ENCODE results near the gene AP5S1. TPM values are rescaled to one million over a fixed set of nuclear protein-coding genes. Genes with fewer than 3 reads are reported as not detected.

AP5S1 gene
- total and polyA plus RNA-seq, 2 of the 13 experiments (the other 11 are each of a cell fraction or from before 2014, with no cell fraction given) = 7.9 to 23.2 TPM

DNA sequence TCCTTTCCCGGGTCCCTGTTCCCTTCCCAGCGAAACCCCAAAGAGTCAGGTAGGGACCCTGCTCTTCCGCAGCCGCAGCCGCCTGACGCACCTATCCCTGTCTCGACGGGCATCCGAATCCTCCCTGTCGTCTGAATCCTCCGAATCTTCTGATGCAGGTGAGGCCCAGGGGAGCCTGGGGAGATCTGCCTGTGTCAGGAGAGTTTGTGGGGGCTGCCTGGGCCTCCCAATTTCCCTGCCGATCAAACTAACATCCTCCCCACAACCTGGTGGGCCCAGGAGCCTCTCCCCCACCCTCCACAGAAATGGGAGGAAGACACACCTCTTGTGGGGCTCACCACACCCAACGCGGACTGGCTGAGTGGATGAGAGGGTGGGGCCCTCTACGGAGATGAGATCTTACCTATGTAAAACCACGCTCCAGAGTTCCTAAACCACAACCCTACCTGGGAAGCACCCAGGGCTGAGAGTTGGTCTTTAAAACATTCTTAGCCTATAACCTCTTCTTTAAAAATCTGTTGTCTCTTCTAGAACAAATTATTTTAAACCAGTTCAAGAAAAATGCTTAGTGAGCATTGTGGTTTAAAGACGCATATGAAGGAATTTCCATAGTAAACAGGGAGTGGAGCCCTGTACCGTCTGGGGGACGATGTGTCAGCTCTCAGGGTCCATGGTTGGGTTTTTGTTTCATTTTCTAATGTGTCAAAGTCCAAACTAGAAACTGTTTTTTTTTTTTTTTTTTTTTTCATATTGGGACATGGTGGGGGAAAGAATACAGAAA is 22.6 kb upstream of the AP5S1 start (continued):
- TF ChIP-seq TFDP1 (CRISPR knock-in tag; IDR thresholded peaks at IDR 0.05; ENCODE audit: borderline replicate concordance) (no peak), TARDBP (CRISPR knock-in tag; IDR thresholded peaks at IDR 0.05) (0 out of 2 replicates have a peak, but pooled peaks have one; percentile 14), HIC2 (CRISPR knock-in tag; IDR thresholded peaks at IDR 0.05; ENCODE audit: low read depth) (no peak), ZNF567 (CRISPR knock-in tag; IDR thresholded peaks at IDR 0.05; ENCODE audit: borderline replicate concordance) (no peak), ZMYM2 (CRISPR knock-in tag; IDR thresholded peaks at IDR 0.05) (0 out of 2 replicates have a peak, but pooled peaks have one; percentile 28), ZNF468 (CRISPR knock-in tag; IDR thresholded peaks at IDR 0.05) (no peak), IRF9 (CRISPR knock-in tag; IDR thresholded peaks at IDR 0.05; ENCODE audit: borderline replicate concordance) (peak; percentile 62; the same call in 1 of the 2 replicates), KLF6 (CRISPR knock-in tag; IDR thresholded peaks at IDR 0.05) (no peak), KLF9 (CRISPR knock-in tag; IDR thresholded peaks at IDR 0.05; ENCODE audit: low read depth) (no peak), FOXK2 (IDR thresholded peaks at IDR 0.05) (peak; percentile 94), POLR2AphosphoS5 (IDR thresholded peaks at IDR 0.05; ENCODE audit: low read depth, low read length) (0 out of 2 replicates have a peak, but pooled peaks have one; percentile 29), WIZ (CRISPR knock-in tag; IDR thresholded peaks at IDR 0.05) (no peak)
- TF ChIP-seq, protein P1, sequence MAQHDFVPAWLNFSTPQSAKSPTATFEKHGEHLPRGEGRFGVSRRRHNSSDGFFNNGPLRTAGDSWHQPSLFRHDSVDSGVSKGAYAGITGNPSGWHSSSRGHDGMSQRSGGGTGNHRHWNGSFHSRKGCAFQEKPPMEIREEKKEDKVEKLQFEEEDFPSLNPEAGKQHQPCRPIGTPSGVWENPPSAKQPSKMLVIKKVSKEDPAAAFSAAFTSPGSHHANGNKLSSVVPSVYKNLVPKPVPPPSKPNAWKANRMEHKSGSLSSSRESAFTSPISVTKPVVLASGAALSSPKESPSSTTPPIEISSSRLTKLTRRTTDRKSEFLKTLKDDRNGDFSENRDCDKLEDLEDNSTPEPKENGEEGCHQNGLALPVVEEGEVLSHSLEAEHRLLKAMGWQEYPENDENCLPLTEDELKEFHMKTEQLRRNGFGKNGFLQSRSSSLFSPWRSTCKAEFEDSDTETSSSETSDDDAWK (CRISPR knock-in tag; IDR thresholded peaks at IDR 0.05) = no peak
- TF ChIP-seq, protein P2, sequence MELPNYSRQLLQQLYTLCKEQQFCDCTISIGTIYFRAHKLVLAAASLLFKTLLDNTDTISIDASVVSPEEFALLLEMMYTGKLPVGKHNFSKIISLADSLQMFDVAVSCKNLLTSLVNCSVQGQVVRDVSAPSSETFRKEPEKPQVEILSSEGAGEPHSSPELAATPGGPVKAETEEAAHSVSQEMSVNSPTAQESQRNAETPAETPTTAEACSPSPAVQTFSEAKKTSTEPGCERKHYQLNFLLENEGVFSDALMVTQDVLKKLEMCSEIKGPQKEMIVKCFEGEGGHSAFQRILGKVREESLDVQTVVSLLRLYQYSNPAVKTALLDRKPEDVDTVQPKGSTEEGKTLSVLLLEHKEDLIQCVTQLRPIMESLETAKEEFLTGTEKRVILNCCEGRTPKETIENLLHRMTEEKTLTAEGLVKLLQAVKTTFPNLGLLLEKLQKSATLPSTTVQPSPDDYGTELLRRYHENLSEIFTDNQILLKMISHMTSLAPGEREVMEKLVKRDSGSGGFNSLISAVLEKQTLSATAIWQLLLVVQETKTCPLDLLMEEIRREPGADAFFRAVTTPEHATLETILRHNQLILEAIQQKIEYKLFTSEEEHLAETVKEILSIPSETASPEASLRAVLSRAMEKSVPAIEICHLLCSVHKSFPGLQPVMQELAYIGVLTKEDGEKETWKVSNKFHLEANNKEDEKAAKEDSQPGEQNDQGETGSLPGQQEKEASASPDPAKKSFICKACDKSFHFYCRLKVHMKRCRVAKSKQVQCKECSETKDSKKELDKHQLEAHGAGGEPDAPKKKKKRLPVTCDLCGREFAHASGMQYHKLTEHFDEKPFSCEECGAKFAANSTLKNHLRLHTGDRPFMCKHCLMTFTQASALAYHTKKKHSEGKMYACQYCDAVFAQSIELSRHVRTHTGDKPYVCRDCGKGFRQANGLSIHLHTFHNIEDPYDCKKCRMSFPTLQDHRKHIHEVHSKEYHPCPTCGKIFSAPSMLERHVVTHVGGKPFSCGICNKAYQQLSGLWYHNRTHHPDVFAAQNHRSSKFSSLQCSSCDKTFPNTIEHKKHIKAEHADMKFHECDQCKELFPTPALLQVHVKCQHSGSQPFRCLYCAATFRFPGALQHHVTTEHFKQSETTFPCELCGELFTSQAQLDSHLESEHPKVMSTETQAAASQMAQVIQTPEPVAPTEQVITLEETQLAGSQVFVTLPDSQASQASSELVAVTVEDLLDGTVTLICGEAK (IDR thresholded peaks at IDR 0.05) = no peak
- TF ChIP-seq, protein P2 (CRISPR knock-in tag; IDR thresholded peaks at IDR 0.05) = no peak

Data from HepG2 (cell line).